PC-3 (cell line): Measurements from ENCODE around the gene IQCC.

Experiments used
- CTCF ChIP-seq: fragments of 300-600 bp; sonication (generic); conservative IDR thresholded peaks from 2 replicates; pipeline ENCODE4 v1.5.1; 2017; ENCODE audit warnings: antibody characterized with exemption, low read depth, mild to moderate bottlenecking, low read length
- EZH2 ChIP-seq: fragments of 300-600 bp; sonication (generic); IDR thresholded peaks from one replicate; pipeline ENCODE4 v1.6.1; 2017; ENCODE audit warnings: antibody characterized with exemption, mild to moderate bottlenecking, low read length; ENCODE audit not compliant: unreplicated experiment
- EZH2phosphoT487 ChIP-seq: fragments of 300-600 bp; sonication (generic); IDR thresholded peaks from 2 replicates; pipeline ENCODE4 v1.6.1; 2018; ENCODE audit warnings: mild to moderate bottlenecking, antibody characterized with exemption, low read length, borderline replicate concordance

- TF ChIP-seq CTCF, result no peak
- no peak for TF ChIP-seq EZH2
- TF ChIP-seq EZH2phosphoT487, result no peak
Observed at GRCh38 chr1:32192220-32192948, 13.1 kb upstream of the IQCC start.
